ENCODE results near the gene HDAC5.

- TF ChIP-seq CTCF (tag by site-specific recombination; IDR thresholded peaks at IDR 0.05) (no peak), ZNF140 (tag by site-specific recombination; IDR thresholded peaks at IDR 0.05) (no peak), YY1 (tag by site-specific recombination; IDR thresholded peaks at IDR 0.05) (no peak), REST (tag by site-specific recombination; IDR thresholded peaks at IDR 0.05) (no peak), ZNF704 (tag by site-specific recombination; IDR thresholded peaks at IDR 0.05) (no peak), ZNF239 (tag by site-specific recombination; IDR thresholded peaks at IDR 0.05) (no peak), ZBTB44 (tag by site-specific recombination; IDR thresholded peaks at IDR 0.05) (no peak), ZFP3 (tag by site-specific recombination; IDR thresholded peaks at IDR 0.05; ENCODE audit: low read depth) (no peak), ZNF214 (tag by site-specific recombination; IDR thresholded peaks at IDR 0.05; ENCODE audit: borderline replicate concordance) (no peak), ZFP37 (tag by site-specific recombination; IDR thresholded peaks at IDR 0.05) (no peak), ZNF660 (tag by site-specific recombination; IDR thresholded peaks at IDR 0.05) (no peak), TRIM28 (IDR thresholded peaks at IDR 0.05; ENCODE audit: borderline replicate concordance, low read length) (no peak), ZNF274 (IDR thresholded peaks at IDR 0.05; ENCODE audit: low read length) (no peak), ZNF274 (tag by site-specific recombination; IDR thresholded peaks at IDR 0.05; ENCODE audit: borderline replicate concordance) (no peak), ZNF561 (tag by site-specific recombination; IDR thresholded peaks at IDR 0.05; ENCODE audit: borderline replicate concordance) (no peak)
These were observed 11.7 kb downstream of the HDAC5 start for GRCh38 chr17:44111777-44112176.
